D341Med (cell line): ENCODE data around the gene CNOT2.
"Not testable (repeated sequence)": the region's sequence is repeated elsewhere in the genome, so short reads cannot be mapped to it uniquely, and the experiment has no call there.

Experiments
- DNase-seq: peaks from one replicate; pipeline ENCODE4 v3.0.0; 2012; ENCODE audit warnings: low spot score

Gene CNOT2

DNA sequence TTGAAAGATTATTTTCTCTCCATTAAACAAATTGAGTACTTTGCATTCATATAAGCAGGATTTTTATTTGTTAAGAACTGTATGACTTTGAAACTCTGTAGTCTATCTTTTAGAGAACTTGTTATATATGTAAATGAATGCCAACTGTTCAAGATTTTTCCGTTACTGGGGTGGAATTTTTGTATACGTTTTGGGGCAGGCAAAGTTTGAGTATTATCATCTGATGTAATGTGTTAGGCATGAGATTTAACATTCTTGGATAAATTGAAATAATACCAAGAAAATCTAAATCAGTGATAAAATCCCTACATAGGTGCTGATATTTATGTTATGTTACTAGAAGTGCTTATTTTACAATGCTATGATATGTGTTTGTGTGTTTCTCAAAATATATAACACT, 8.4 kb downstream of the CNOT2 start:
- no peak for DNase-seq

- DNase-seq: no peak
Observed at GRCh38 chr12:70252832-70253231, 9.6 kb downstream of the CNOT2 start.

DNA sequence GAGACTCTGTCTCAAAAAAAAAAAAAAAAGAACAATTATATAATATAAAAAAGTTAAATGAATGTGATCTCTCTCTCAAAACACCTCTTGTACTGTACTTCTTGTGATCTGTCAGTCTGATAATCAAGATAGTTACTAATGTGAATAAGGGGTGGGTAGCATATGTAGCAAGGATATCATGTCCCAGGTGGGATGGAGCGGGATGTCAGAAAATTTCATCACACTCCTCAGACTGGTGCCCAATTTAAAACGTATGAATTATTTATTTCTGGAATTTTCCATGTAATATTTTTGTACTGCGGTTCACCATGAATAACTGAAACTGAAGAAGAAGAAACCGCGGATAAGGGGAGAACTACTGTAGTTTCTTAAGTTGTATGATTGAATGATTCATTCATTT, 11.0 kb downstream of the CNOT2 start:
- DNase-seq: no peak

- DNase-seq: no peak
Observed at GRCh38 chr12:70254846-70255245, 11.6 kb downstream of the CNOT2 start.

- no peak for DNase-seq
Observed at GRCh38 chr12:70255311-70255710, 12.1 kb downstream of the CNOT2 start.

GRCh38 chr12:70258605-70259403, 15.6 kb downstream of the CNOT2 start:
- DNase-seq: no peak

DNA sequence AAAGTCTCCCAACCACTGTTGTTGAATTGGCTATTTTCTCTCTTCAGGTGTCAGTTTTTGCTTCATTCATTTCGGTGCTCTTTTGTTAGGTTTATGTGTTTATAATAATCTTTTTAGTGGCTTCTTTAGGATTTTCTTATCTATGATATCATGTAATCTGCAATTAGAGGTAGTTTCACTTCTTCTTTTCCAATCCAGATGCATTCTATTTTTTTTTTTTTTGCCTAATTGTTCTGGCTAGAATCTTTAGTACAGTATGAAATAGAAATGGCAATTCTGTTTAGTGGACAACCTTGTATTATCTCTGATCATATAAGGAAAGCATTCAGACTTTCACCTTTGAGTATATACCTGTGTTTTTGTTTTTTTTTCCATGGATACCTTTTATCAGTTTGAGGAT, 17.4 kb downstream of the CNOT2 start:
- no peak for DNase-seq

GRCh38 chr12:70264067-70264867, 21.0 kb downstream of the CNOT2 start:
- no peak for DNase-seq

DNA sequence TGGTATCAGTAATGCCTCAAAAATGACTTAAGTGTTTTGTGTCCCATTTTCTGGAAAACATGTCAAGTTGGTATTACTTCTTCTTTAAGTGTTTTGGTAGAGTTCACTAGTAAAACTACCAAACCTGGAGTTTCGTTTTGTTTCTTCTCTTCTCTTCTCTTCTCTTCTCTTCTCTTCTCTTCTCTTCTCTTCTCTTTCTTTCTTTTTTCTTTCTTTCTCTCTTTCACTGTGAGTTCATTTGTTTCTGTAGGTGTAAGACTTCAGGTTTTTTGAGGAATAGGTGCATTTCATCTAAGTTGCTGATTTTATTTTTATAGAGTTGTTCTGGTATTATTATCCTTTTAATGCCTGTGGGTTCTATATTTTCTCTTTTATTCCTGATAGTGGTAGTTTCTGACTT, 21.9 kb downstream of the CNOT2 start:
- DNase-seq: no peak

DNA sequence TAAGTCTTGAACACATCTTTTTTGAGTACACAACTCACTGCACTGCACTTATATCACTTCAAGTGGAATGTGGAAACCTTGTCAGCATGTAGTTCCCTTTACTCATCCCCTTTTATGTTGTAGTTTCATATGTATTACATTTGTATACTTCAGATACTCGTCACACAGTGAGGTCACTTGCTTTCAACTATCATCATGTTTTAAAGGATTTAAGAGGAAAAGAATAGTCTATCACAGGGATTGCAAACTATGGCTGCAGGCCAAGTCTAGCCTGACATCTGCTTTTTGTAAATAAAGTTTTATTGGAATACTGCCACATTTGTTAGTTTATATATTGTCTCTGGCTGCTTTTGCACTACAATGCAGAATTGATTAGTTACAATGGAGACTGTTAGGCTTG, 24.3 kb downstream of the CNOT2 start:
- no peak for DNase-seq

- no peak for DNase-seq
Observed at GRCh38 chr12:70268972-70269371, 25.7 kb downstream of the CNOT2 start.

DNA sequence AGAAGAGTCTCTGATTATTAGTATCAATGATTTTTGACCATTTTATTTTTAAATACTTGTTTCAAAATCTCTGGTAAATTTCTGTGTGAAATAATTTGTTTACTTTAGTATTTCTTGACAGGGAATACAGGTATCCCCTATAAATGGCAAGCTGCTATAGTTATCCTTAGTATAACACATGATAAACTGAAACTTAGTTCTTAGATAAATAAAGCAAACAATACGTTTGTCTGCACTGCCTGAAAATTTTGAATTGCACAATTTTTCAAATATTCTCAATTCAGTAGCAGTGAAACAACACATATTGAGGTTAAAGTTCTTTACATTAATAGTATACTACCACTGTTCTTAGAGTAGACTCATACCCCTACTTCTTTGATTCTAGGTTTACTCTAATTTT, 26.9 kb downstream of the CNOT2 start:
- no peak for DNase-seq

DNA sequence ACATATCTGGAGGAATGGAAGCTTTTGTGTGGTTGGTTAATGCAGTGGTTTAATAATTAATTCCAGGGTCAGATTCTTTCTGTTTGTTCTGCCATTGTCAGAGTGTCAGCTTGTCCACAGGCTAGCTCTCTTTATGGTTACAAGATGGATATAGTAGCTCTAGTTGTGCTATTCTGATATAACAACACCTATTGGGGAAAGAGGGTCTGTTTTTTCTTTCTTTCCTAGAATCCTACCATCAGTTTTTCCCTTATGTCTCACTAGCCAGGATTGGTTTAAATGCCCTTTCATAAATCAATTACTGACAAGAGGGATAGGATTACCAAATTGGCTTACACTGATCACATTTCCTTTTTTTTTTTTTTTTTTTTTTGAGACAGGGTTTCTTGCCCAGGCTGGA, 27.8 kb downstream of the CNOT2 start:
- DNase-seq: no peak

DNA sequence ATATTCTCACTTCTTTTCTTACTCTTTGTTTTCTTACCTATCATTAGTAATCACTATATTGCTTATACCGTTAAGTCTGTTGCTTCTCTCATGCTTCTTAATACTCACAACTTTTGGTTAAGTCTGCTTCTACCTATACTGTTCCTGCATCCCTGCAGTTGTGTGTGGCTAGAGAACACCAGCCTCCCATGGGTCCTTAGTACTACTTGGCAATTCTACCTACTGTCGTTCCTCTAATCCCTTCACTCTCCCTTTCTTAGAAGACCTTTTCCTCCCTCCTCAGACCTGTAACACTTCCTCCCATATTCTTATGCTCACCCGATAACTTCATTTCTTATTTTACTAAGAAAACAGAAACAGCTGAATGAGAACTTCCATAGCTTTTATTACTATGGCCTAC, 29.3 kb downstream of the CNOT2 start:
- no peak for DNase-seq

GRCh38 chr12:70275045-70275444, 31.8 kb downstream of the CNOT2 start:
- no peak for DNase-seq

- no peak for DNase-seq
Observed at GRCh38 chr12:70277973-70278372, 34.7 kb downstream of the CNOT2 start.

GRCh38 chr12:70278945-70279344, 35.7 kb downstream of the CNOT2 start:
- DNase-seq: no peak

DNA sequence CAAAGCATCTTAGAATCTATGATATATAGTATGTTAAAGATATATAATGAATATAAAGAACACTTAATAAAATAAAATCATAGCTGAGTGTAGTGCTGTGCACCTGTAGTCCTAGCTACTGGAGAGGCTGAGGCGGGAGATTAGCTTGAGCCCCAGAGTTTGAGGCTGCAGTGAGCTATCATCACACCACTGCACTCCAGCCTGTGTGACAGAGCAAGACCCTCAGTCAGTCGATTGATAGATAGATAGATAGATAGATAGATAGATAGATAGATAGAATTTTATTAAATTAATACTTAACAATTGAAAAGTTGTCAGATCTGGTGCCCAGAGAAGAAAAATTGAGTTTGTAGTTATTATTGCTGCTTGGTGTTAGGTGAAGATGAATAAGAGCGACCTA, 40.0 kb downstream of the CNOT2 start:
- no peak for DNase-seq

DNA sequence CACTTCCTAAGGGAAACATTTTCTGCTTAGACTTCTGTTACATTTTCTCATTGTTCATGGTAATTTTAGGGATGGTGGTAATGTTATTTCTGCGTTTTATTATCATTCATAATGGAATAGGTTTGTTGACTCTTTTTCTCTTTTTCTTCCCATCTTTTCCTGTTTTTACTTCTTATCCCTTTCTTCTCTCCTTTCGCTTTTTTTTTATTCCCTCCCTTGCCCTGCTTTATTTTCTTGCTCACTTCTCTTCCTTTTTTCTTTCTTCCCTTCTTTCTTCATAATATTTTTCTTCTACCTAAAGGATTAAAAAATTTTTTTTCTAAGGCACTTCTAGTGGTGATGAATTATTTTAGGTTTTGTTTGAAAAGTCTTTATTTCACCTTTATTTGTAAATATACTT, 45.6 kb downstream of the CNOT2 start:
- no peak for DNase-seq

- no peak for DNase-seq
Observed at GRCh38 chr12:70290116-70290515, 46.9 kb downstream of the CNOT2 start.

GRCh38 chr12:70292017-70292776, 49.0 kb downstream of the CNOT2 start:
- DNase-seq: no peak

DNA sequence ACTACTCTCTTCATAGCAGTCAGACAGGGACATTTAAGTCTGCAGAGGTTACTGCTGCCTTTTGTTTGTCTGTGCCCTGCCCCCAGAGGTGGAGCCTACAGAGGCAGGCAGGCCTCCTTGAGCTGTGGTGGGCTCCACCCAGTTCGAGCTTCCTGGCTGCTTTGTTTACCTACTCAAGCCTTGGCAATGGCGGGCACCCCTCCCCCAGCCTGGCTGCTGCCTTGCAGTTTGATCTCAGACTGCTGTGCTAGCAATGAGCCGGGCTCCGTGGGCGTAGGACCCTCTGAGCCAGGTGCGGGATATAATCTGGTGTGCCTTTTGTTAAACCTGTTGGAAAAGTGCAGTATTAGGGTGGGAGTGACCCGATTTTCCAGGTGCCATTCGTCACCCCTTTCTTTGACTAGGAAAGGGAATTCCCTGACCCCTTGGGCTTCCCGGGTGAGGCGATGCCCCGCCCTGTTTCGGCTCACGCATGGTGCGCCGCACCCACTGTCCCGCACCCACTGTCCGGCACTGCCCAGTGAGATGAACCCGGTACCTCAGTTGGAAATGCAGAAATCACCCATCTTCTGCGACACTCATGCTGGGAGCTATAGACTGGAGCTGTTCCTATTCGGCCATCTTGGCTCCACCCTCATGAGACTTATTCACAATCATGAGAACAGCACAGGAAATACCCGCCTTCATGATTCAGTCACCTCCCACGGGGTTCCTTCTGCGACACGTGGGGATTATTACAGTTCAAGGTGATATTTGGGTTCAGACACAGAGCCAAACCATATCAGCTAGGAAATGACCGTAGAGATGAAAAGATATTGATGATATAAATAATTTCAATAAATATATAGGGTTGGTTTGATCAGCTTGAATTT, 61.7 kb downstream of the CNOT2 start:
- not testable (repeated sequence) for DNase-seq
